Measurements from ENCODE around the gene DDX20.
"Not testable (repeated sequence)": the region's sequence is repeated elsewhere in the genome, so short reads cannot be mapped to it uniquely, and the experiment has no call there.

Gene DDX20

DNA sequence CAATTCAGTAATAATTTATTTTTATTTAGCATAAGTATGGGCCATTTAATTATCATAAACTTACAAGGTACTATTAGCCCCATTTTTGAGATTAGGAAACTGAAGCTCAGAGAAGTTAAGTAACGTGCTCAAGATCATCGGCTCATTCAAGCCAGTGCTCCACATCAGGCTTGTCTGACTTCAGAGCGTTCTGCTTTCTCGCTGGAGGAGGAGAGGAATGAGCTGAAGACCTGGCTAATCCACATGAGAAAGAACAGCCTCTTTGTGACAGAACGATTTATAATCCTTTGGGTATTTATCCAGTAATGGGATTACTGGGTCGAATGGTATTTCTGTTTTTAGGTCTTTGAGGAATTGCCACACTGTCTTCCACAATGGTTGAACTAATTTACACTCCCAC, 39.7 kb downstream of the DDX20 start:
- DNase-seq: no peak

DNA sequence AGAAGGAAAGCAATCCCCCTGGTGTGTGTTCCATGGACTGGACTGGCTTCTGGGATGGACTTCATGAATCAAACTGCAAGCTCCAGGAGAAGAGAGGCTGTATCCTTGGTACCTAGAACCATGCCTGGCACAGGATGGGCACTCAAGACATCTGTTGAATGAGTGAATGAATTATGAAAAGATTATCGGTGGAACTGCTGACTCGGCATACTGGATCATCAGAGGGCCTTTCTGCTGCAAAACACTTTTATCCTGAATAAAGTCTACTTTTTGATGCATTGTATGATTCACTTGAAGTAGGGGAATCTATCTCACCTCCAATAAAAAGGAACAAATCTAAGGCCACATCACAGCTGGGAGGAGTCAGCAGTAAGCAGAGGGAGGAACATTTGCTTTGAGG, 42.9 kb downstream of the DDX20 start:
- no peak for DNase-seq

DNA sequence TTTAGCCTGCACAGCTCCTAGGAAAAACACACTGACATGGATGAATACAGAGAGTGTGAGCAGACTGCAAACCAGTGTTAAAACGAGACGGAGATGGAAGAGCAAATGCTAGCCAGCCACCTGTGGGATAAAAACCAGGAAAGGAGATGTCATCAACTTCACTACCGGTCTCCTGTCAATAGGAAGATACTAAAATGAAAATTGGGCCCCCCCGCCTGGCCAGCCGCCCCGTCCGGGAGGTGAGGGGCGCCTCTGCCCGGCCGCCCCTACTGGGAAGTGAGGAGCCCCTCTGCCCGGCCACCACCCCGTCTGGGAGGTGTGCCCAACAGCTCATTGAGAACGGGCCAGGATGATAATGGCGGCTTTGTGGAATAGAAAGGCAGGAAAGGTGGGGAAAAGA, 44.0 kb downstream of the DDX20 start:
- not testable (repeated sequence) for DNase-seq

DNA sequence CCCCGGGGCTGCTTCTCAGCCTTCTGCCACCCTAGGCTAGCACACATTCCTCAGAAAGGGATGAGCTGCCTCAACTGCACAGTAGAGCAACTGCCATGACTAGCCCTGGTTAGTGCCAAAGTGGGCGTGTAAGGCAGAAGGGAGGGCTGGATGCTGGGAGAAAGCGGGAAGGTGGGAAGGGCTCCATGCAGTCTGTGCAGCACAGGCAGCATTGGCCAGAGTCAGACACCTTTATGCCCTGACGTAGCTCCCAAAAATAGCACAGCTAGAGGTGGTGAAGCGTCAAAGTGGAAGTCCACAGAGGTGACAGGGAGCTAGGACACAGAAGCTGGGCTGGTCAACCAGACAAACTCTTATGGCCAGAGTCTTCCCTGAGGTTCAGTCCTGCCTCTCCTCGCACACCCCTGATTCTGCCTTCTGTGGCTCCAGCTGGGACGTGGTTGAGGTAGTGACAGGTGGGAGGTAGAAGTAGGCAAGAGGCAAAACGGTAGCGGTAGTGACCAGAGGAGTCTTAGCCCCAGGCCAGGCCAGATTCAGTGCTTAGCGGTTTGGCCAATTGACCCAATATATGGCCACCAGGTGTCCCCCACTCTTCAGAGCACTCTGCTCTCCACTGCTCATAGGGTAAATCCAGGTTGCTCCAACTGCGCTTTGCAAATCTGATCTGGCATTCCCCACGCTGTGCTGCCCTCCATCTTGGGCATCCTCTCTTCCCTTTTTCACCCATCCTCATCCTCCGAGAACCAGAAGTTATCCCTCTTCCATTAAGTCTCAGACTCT, 45.6 kb downstream of the DDX20 start:
- no peak for DNase-seq

DNA sequence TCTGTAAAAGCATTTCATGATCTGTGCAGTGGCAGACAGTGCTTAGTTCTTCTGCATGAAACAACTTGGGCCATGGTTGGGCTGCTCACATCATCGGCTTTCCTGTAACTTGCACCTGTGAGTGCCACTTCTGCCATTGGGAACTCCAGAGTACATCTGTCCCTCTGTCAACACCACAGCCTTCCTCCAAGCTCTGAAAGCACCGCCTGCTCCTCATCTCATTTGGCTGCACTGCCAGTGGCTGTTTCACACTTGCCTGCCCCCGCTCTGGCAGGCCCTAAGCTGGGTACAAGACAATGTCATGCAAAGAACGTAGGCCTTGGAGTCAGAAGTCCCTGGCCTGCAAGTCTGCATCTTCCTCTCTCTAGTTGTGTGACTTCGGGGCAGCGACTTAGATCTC, 46.4 kb downstream of the DDX20 start:
- DNase-seq: no peak

DNA sequence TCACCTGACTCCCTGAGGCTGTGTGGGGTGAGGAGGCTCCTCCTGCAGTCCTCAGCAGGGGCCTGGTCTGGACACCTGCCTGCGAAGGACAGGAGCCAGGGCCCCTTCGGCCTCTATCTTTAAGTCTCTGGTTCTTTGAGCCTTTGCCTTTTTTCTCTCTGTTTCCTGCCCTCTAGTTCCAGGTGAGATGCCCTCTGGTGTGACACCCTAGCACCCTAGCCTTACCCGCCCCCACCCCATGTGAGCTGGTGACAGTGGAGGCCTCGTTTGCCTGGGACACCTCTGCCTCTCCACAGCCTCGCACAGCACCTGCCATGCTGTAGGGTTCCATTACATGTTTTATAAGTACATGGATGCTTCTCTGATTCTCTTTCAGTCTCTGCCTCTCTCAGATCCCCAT, 47.3 kb downstream of the DDX20 start:
- no peak for DNase-seq

DNA sequence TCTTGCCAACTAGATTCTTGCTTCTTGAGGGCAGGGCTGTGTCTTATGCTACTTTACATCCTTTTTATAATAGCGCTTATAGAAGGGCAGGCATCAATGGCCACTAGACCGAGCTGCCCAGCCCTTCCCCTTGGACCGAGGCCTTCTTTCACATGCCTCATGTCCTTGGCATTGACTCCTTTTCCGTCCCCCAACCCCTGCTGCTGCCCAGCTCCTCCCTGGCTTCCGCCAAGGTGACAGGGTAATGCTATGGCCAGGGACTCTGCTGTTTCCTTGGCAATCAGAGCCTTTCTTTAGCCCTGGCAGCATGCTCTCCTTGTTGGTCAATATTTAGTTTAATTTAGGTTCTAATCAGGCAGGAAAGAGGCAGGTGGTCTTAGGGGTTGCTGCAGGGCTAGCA, 48.2 kb downstream of the DDX20 start:
- no peak for DNase-seq

DNA sequence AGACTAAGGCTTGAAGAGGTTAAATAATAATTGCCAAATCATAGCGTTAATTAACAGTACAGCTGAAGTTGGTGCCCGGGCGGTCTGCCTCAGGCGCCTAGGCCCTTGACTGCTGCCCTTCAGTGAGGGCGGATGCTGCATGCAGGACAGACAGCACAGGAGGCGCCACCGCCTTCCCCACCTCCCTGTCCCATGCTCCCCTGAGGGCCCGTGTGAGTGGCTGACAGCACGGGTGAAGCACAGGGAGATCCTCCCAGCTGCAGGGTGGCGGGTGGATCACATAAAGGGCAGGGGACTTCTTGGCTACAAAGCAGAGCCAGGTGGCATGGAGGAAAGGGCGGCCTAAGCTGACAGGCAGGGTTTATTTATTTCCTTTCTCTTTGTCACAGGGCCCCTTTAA, 49.1 kb downstream of the DDX20 start:
- no peak for DNase-seq

DNA sequence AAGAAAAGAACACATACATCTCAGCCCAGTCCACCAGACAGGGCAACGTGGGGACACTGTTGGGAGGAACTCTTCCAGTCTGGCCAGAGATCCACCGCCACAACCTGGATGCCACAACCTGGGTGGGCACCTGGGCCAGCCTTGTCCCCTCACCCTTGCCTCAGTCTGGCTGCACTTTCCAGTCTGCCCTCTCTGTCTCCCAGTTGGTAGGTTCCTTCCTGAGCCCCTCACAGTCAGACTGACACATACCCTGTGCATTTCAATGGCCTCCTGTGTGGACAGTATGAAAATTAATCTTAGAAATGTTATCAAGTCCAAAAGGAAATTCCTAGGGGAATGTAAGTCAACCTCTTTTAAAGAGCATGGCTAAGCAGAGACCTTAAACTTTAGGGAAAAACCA, 49.5 kb downstream of the DDX20 start:
- no peak for DNase-seq

DNA sequence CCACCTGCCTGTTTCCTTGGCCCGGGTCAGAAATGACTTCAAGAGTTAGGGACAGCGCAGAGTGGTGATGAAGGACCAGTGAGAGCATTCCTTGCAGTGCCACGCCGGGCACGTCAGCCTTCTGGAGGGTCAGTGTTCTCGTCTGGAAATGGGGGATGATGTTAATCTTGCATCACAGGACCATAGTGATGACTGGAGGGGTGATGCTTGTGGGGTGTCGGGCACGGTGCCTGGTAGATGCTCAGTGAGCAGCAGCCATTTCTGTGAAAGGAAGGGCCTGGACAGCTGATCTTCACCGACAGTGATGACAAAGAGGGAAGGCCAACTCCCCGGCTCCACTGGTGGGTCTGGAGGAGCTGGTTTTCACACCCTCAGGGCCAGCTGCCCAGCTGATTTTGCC, 56.2 kb downstream of the DDX20 start:
- no peak for DNase-seq

DNA sequence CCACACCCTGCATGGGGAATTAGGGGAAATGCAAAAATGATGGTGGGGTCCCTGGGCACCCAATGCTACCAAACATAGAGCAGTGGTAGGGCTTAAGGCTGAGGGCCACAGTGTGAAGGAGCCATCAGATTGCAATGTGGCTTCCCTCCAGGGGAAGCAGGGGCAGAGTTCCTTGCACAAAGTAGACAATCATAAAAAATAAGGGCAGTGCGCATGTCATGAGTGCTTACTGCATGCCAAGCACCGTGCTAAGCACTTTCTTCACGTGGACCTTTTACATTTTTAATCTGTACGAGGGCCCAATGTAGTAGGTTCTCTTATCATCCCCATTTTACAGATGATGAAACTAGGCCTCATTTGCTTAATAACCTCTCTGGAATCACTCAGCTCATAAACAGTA, 56.6 kb downstream of the DDX20 start:
- no peak for DNase-seq

DNA sequence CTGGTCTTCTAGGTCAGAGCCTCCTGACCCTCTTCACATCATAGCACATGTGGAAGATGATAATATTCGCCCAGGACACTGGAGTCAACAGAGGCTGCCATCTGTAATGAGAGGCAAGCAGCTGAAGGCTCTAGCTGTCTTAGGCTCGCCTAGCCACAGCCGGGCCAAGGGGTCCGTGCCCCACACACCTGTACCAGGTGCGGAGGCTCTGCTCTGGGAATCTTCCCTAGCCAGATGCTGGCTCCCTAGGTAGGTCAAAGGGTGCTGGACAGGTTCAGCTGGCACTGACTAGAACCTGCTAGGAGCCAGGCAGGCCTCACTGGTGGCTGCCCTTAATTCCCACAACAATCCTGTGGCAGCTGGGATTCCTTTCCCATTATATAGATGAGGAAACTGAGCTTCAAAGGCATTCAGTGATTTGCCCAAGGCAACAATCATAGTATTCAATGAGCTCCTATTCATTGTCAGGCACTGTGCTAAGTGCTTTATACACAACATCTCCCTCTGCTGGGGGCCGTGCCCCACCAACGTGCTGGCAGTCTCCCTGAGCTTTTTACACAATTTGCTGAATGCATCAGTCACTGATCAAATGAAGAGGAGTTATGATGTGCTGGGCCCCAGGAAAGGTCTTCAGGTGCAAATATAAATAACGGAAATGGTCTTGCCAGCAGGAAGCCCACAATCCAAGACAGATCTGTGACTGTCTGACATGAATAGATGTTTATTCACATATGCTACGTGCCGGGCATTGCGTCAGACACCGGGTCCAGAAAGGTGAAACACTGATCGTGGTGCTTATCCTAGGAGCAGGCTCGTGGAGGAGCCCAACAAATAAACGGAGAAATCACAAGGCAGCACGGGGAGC, 58.0 kb downstream of the DDX20 start:
- DNase-seq: no peak

DNA sequence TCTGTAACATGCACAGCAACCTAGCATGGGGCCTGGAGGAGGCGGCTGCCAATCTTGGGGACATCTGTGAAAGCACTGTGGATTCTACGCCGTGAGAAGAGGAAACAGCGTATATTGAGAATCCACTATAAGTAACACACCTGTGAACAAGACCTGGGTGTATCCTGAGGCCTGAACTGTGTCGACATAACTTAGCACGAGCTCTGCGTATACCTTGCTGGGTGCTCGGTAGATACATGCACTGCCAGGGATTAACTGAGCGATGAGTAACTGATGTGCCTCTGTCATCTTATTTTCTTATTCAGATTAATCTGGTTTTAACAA, 58.6 kb downstream of the DDX20 start:
- no peak for DNase-seq

DNA sequence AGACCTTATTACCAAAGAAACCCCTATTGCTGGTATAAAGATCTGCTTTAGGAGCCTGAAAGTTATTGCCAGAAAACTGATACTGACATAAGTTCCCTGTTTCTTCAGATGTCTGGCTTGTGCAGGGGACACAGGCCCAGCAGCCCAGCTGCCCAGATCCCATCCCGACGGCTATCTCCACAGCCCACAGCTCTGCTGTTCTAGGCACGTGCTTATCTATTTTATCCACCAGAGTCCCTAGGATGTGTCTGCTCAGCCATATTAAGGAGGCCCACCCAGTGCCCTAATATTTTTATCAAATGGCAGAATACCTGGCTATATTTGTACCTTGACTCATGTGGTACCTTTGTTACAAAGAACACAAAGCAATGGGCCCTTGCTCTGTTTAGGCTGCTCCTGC, 58.9 kb downstream of the DDX20 start:
- DNase-seq: no peak
